BE2C (cell line): ENCODE results near the gene CFDP1.

Experiments
- DNase-seq: peaks from one replicate; pipeline ENCODE4 v3.0.0-alpha.2; 2020
- H3K27me3 ChIP-seq: fragments of 250-450 bp; sonication (Bioruptor Pico); 2 replicates; pipeline ENCODE4 v1.5.1; 2020; ENCODE audit warnings: mild to moderate bottlenecking
- H3K36me3 ChIP-seq: fragments of 250-450 bp; sonication (Bioruptor Pico); 2 replicates; pipeline ENCODE4 v1.5.1; 2020; ENCODE audit warnings: mild to moderate bottlenecking
- H3K4me1 ChIP-seq: fragments of 250-450 bp; sonication (Bioruptor Pico); 2 replicates; pipeline ENCODE4 v1.5.1; 2020
- H3K4me3 ChIP-seq: 2 replicates; pipeline ENCODE4 v1.5.1; 2011; ENCODE audit warnings: low read depth, low read length
- H3K9me3 ChIP-seq: fragments of 250-450 bp; sonication (Bioruptor Pico); 2 replicates; pipeline ENCODE4 v1.5.1; 2020
- CTCF ChIP-seq: IDR thresholded peaks from 2 replicates; pipeline ENCODE4 v1.5.1; 2012; ENCODE audit warnings: mild to moderate bottlenecking, low read depth, low read length

The CFDP1 gene

GRCh38 chr16:75389096-75389690, 44.1 kb downstream of the CFDP1 start:
- H3K9me3 ChIP-seq = no peaks in the 10 kb centered on the region
- TF ChIP-seq CTCF = no peak
- no peak overlapping the region for H3K4me3 ChIP-seq
- H3K27me3 ChIP-seq = no peaks in the 10 kb centered on the region
- H3K36me3 ChIP-seq = peaks cover 38% of the 10 kb centered on the region
- no peaks in the 10 kb centered on the region for H3K4me1 ChIP-seq
- no peak for DNase-seq

GRCh38 chr16:75387951-75388350, 45.4 kb downstream of the CFDP1 start:
- Histone ChIP-seq H3K9me3 (no peaks in the 10 kb centered on the region), H3K27me3 (no peaks in the 10 kb centered on the region), H3K36me3 (peaks cover 32% of the 10 kb centered on the region), H3K4me1 (no peaks in the 10 kb centered on the region), H3K4me3 (no peak overlapping the region)
- no peak for TF ChIP-seq CTCF
- DNase-seq = no peak

- H3K36me3 ChIP-seq = peaks cover 14% of the 10 kb centered on the region
- H3K27me3 ChIP-seq = no peaks in the 10 kb centered on the region
- H3K9me3 ChIP-seq = no peaks in the 10 kb centered on the region
- no peaks in the 10 kb centered on the region for H3K4me1 ChIP-seq
- no peak overlapping the region for H3K4me3 ChIP-seq
- TF ChIP-seq CTCF = peak; percentile 56
- DNase-seq = no peak
These were observed 47.7 kb downstream of the CFDP1 start for GRCh38 chr16:75385507-75386152.

- no peak for DNase-seq
- TF ChIP-seq CTCF = no peak
- H3K4me1 ChIP-seq = no peaks in the 10 kb centered on the region
- no peaks in the 10 kb centered on the region for H3K9me3 ChIP-seq
- H3K36me3 ChIP-seq = peaks cover 7% of the 10 kb centered on the region
- H3K4me3 ChIP-seq = no peak overlapping the region
- no peaks in the 10 kb centered on the region for H3K27me3 ChIP-seq
These were observed 50.2 kb downstream of the CFDP1 start for GRCh38 chr16:75383141-75383540.

GRCh38 chr16:75382611-75383010, 50.7 kb downstream of the CFDP1 start:
- Histone ChIP-seq H3K4me1 (no peaks in the 10 kb centered on the region), H3K27me3 (no peaks in the 10 kb centered on the region), H3K36me3 (peaks cover 6% of the 10 kb centered on the region), H3K9me3 (no peaks in the 10 kb centered on the region), H3K4me3 (no peak overlapping the region)
- no peak for TF ChIP-seq CTCF
- DNase-seq = no peak

- Histone ChIP-seq H3K9me3 (no peaks in the 10 kb centered on the region), H3K4me1 (no peaks in the 10 kb centered on the region), H3K27me3 (no peaks in the 10 kb centered on the region), H3K4me3 (no peak overlapping the region), H3K36me3 (peaks cover 8% of the 10 kb centered on the region)
- no peak for TF ChIP-seq CTCF
- DNase-seq = no peak
These were observed 52.4 kb downstream of the CFDP1 start for GRCh38 chr16:75380870-75381269.
